Measurements from ENCODE around the gene COIL. TPM values are rescaled to one million over a fixed set of nuclear protein-coding genes. Genes with fewer than 3 reads are reported as not detected.

COIL gene
- total and polyA plus RNA-seq, 2 donors (not counting 1 experiment from before 2014, with no cell fraction given): 3.7 to 19.8 TPM

GRCh38 chr17:56937687-56938086, 23.2 kb downstream of the COIL start:
- H3K9ac ChIP-seq (ENCODE audit: low read length): no peak overlapping the region
- H3K27me3 ChIP-seq (replicated peaks in 1 of 4; ENCODE audit: control extremely low read depth in 1 of 4, control insufficient read depth in 3 of 4, insufficient read depth in 4 of 4, low read length in 3 of 4): no peaks in the 10 kb centered on the region
- CTCF ChIA-PET: interaction anchor here (1.0 to 2.3 kb wide), 3 partner anchors 45 to 118 kb away, joined by 4 to 23 read pairs (median 6); no protein-coding TSS in a partner anchor
- H3K4me1 Mint-ChIP-seq: peaks cover 4% of the 10 kb centered on the region
- H3K27ac ChIP-seq (ENCODE audit: low read length in 2 of 2): no peak overlapping the region
- peaks cover 0 to 64% of the 10 kb centered on the region in 2 experiments for H3K36me3 ChIP-seq (replicated peaks in 1 of 2; ENCODE audit: control extremely low read depth in 1 of 2, control insufficient read depth in 1 of 2, extremely low read depth in 1 of 2, insufficient read depth in 2 of 2, low read length in 1 of 2)
- intact Hi-C loops (cut with micrococcal nuclease): no loop called here
- TF ChIP-seq EZH2 (IDR thresholded peaks at IDR 0.05; ENCODE audit: borderline replicate concordance, insufficient read depth, low read depth, low read length, poor library complexity, severe bottlenecking): no peak
- TF ChIP-seq CTCF (IDR thresholded peaks at IDR 0.05): no peak
- no peaks in the 10 kb centered on the region for H3K9me3 ChIP-seq (ENCODE audit: control extremely low read depth in 1 of 3, control insufficient read depth in 2 of 3, insufficient read depth in 1 of 3, low read length in 2 of 3)
- no peak overlapping the region for H3K4me2 ChIP-seq (replicated peaks; ENCODE audit: low read depth, low read length, poor library complexity, severe bottlenecking)
- H3K79me2 ChIP-seq (ENCODE audit: control insufficient read depth, insufficient read depth, low read length): no peaks in the 10 kb centered on the region
- no peaks in the 10 kb centered on the region for H4K20me1 ChIP-seq (ENCODE audit: control insufficient read depth, insufficient read depth, low read length, poor library complexity, severe bottlenecking)
- DNase-seq (no peak), ATAC-seq (ENCODE audit: low read depth) (no peak)
- H3K4me1 ChIP-seq (ENCODE audit: control insufficient read depth in 2 of 2, insufficient read depth in 2 of 2, low read length in 2 of 2): peaks cover 0 to 3% of the 10 kb centered on the region in 2 donors
- POLR2A ChIA-PET: no interaction called here
- no peak overlapping the region for H3K27ac Mint-ChIP-seq
- H3K9me3 Mint-ChIP-seq (ENCODE audit: insufficient read depth): no peaks in the 10 kb centered on the region
- H3K4me3 ChIP-seq (ENCODE audit: control extremely low read depth in 1 of 5, extremely low read depth in 1 of 5, insufficient read depth in 1 of 5, low read depth in 2 of 5, low read length in 4 of 5): no peak overlapping the region
- no peak overlapping the region for H2AFZ ChIP-seq (ENCODE audit: insufficient read depth, low read depth, low read length, poor library complexity, severe bottlenecking)
- no peak overlapping the region for H3K4me3 Mint-ChIP-seq
- WGBS (ENCODE audit: insufficient coverage): 100% methylated on average over 2 of the region's 2 CpGs
- H3K27me3 Mint-ChIP-seq: no peaks in the 10 kb centered on the region

- Histone ChIP-seq H3K79me2 (ENCODE audit: control insufficient read depth, insufficient read depth, low read length) (no peaks in the 10 kb centered on the region), H3K4me3 (ENCODE audit: control extremely low read depth in 1 of 5, extremely low read depth in 1 of 5, insufficient read depth in 1 of 5, low read depth in 2 of 5, low read length in 4 of 5) (no peak overlapping the region), H3K9me3 (ENCODE audit: control extremely low read depth in 1 of 3, control insufficient read depth in 2 of 3, insufficient read depth in 1 of 3, low read length in 2 of 3) (peaks cover 0 to 4% (median 0%) of the 10 kb centered on the region in 3 donors), H3K27ac (ENCODE audit: low read length in 2 of 2) (no peak overlapping the region), H4K20me1 (ENCODE audit: control insufficient read depth, insufficient read depth, low read length, poor library complexity, severe bottlenecking) (no peaks in the 10 kb centered on the region), H3K9ac (ENCODE audit: low read length) (no peak overlapping the region), H3K36me3 (replicated peaks in 1 of 2; ENCODE audit: control extremely low read depth in 1 of 2, control insufficient read depth in 1 of 2, extremely low read depth in 1 of 2, insufficient read depth in 2 of 2, low read length in 1 of 2) (peaks cover 0 to 60% of the 10 kb centered on the region in 2 experiments), H3K4me1 (ENCODE audit: control insufficient read depth in 2 of 2, insufficient read depth in 2 of 2, low read length in 2 of 2) (peaks cover 0 to 3% of the 10 kb centered on the region in 2 donors), H2AFZ (ENCODE audit: insufficient read depth, low read depth, low read length, poor library complexity, severe bottlenecking) (no peak overlapping the region), H3K4me2 (replicated peaks; ENCODE audit: low read depth, low read length, poor library complexity, severe bottlenecking) (no peak overlapping the region), H3K27me3 (replicated peaks in 1 of 4; ENCODE audit: control extremely low read depth in 1 of 4, control insufficient read depth in 3 of 4, insufficient read depth in 4 of 4, low read length in 3 of 4) (no peaks in the 10 kb centered on the region)
- no peak for ATAC-seq (ENCODE audit: low read depth)
- H3K9me3 Mint-ChIP-seq (ENCODE audit: insufficient read depth): no peaks in the 10 kb centered on the region
- WGBS (ENCODE audit: insufficient coverage): 90% methylated on average over 6 of the region's 6 CpGs
- TF ChIP-seq CTCF (IDR thresholded peaks at IDR 0.05): no peak
- no peak for TF ChIP-seq EZH2 (IDR thresholded peaks at IDR 0.05; ENCODE audit: borderline replicate concordance, insufficient read depth, low read depth, low read length, poor library complexity, severe bottlenecking)
- POLR2A ChIA-PET: no interaction called here
- H3K27ac Mint-ChIP-seq: no peak overlapping the region
- no peaks in the 10 kb centered on the region for H3K27me3 Mint-ChIP-seq
- intact Hi-C loops (cut with micrococcal nuclease): no loop called here
- no peak overlapping the region for H3K4me3 Mint-ChIP-seq
- peaks cover 4% of the 10 kb centered on the region for H3K4me1 Mint-ChIP-seq
- DNase-seq: no peak
- CTCF ChIA-PET: interaction anchor here (1.0 to 2.3 kb wide), 4 partner anchors 11 to 120 kb away, joined by 4 to 23 read pairs (median 4); no protein-coding TSS in a partner anchor
These were observed 24.0 kb downstream of the COIL start for GRCh38 chr17:56936697-56937322.

Data from B cell (primary cell).